ENCODE measurements around the gene LRP4. TPM values are rescaled to one million over a fixed set of nuclear protein-coding genes. Genes with fewer than 3 reads are reported as not detected.
A peak's percentile ranks its signal among the peaks of the same experiment; 100 is the strongest.
"Not testable (repeated sequence)": the region's sequence is repeated elsewhere in the genome, so short reads cannot be mapped to it uniquely, and the experiment has no call there.

The LRP4 gene
- total RNA-seq, 2 donors from 2014 or later, result 9.1 to 10.1 TPM

- intact Hi-C loops (cut with DNase I); DNase-seq (ENCODE audit: low spot score): not testable (repeated sequence)
Observed at GRCh38 chr11:46927928-46928327, 9.6 kb upstream of the LRP4 start.

GRCh38 chr11:46920755-46921154 is 2.4 kb upstream of the LRP4 start:
- DNase-seq (ENCODE audit: low spot score), result peak; percentile 87
- intact Hi-C loops (cut with DNase I), result no loop called here

DNA sequence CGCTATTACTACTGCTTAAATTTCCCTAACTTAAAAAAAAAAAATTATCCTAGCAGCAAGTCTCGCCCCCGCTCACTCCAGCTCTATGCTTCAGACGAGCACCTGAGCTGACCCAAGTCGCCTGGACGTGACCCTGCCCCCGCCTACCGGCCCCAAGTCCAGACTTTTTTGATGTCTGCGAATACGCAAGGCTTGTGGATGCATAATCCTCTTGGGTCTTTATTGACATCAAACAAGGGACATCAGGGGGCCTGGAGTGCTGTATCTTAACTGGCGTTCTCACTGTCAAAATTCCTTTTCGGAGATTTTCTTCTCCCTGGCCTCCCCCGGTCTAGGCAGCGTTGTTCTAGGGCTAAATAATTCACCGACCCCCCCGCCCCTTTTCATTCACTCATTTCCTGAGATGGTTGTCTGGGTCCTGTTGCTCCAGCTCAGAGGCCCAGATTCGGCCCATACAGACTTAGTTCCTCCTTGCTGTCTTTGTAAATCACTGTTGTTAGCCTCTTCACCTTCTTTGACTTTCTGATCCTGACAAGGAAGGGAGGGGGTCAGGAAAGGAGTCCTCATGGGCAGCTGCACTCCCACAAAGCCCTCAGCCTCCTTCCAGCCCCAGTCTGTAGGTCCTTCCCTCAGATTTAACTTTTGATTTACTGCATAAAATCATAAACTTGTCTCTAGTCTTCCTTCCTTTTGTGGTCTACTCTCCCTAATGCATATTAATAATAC is 601 bp upstream of the LRP4 start:
- intact Hi-C loops (cut with DNase I), result no loop called here
- DNase-seq (ENCODE audit: low spot score), result no peak

- intact Hi-C loops (cut with DNase I), result no loop called here
- DNase-seq (ENCODE audit: low spot score), result no peak
Observed at GRCh38 chr11:46917762-46918082, 628 bp downstream of the LRP4 start.

- intact Hi-C loops (cut with DNase I), result no loop called here
- no peak for DNase-seq (ENCODE audit: low spot score)
Observed at GRCh38 chr11:46917109-46917761, 1.1 kb downstream of the LRP4 start.

DNA sequence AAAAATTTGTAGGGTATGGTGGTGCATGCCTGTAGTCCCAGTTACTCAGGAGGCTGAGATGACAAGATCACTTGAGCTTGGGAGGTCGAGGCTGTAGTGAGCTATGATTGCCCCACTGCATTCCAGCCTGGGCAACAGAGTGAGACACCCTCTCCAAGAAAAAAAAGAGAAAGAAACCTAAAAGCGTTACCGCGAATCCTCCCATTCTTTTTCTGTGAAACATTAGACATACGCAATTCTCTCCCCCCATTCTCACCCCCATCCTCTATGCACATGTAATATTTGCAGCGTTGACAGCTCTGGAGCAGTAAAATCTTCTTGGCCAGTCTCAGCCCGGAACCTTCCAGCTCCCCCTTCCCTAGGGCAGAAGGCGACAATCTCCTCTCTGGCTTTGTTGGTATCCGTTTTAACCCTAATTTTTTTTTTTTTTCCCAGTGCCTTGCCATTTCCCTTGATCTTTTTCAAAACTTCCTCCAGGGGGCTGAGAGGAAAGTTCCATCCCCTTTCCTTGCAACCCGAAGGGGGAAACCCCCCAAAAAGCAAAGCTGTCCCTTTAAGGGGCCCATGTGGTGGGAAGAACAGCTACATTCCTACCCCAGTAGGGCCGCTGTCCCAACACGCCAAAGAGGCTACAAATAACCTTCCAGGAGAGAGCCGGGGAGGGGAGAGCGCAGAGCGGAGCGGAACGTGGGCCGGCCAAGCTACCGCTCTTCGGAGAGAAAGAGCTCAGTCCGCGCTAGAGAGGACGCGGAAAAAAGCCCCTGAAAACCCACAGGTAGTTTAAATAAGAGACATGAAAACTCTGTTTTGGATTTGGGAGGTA is 1.9 kb downstream of the LRP4 start:
- intact Hi-C loops (cut with DNase I), result no loop called here
- DNase-seq (ENCODE audit: low spot score), result no peak

GRCh38 chr11:46914910-46915309 is 3.4 kb downstream of the LRP4 start:
- intact Hi-C loops (cut with DNase I), result loop anchor here in 1 of 2 donors (5.0 kb wide), 1 partner anchor 142 kb away; no protein-coding TSS in a partner anchor
- no peak for DNase-seq (ENCODE audit: low spot score)

DNA sequence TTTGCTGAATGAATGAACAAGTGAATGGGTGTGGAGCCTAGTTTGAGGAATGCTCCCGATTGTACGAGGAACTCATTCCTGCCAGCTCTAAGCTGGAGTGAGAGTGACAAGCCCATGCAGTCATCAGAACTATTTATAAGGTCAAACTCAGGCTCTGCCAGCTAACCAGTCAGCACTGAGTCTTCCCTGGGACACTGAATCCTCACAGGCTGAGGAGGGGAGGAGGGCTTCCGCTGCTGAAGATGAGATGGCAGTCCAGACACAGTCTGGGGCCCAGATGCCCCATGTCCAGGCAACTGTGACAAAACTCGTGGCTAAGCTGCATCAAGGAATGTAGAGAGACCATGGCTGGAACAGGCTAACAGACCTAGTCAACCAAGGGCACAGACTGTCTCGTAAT is 4.0 kb downstream of the LRP4 start:
- intact Hi-C loops (cut with DNase I), result loop anchor here in 1 of 2 donors (5.0 kb wide), 1 partner anchor 143 kb away; no protein-coding TSS in a partner anchor
- DNase-seq (ENCODE audit: low spot score), result no peak

DNA sequence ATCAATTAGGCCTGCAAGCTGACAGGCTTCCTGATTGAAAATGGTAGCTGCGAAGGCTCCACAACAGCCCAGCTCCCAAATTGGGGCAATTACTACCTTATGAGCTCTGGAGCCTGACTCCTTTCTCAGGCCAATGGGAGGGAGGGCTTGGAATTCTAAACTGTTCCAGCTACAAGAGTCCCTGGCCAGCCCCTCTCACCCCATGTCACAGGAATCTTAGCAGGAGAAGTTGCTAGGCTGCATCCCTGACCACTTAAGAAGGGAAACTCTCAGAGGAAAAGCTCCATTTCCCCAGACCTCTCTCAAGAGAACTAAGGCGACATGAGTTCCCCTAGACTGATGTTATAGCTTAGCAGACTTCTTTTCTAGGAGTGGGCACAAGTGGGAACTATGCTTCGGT is 4.9 kb downstream of the LRP4 start:
- DNase-seq (ENCODE audit: low spot score), result no peak
- intact Hi-C loops (cut with DNase I), result loop anchor here in 1 of 2 donors (5.0 kb wide), 1 partner anchor 144 kb away; no protein-coding TSS in a partner anchor

DNA sequence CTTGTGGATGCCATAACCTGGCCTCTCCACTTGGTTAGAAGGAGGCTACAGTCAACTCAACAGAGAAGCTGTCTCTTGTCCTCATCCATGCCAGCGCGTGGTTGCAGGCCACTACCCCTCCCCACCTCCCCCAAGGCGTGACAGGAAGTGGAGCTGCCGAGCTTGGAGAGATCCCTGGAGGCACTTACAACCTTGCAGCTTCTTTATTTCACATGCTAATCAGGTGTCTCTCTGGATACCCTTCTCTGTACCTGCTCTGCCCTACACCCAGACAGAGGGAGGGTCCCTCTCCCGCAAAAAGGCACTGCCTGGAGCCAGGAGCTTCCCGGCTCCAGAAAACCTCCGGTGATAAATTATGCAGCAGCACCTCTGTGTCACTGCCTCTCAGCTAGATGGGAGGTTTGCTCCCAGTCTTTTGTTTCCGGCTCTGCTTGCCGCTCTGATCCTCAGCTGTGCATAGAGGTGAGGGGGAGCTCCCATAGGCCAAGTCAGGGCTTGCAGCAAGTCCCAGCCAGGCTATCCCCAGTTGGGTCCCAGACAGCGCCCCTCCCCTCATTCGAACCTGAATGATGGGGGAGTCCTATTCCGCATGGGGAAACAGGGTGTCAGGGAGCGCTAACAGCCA is 5.7 kb downstream of the LRP4 start:
- DNase-seq (ENCODE audit: low spot score), result no peak
- intact Hi-C loops (cut with DNase I), result loop anchor here in 1 of 2 donors (5.0 kb wide), 1 partner anchor 145 kb away; no protein-coding TSS in a partner anchor

- no peak for DNase-seq (ENCODE audit: low spot score)
- intact Hi-C loops (cut with DNase I), result no loop called here
Observed at GRCh38 chr11:46907606-46908005, 10.7 kb downstream of the LRP4 start.

DNA sequence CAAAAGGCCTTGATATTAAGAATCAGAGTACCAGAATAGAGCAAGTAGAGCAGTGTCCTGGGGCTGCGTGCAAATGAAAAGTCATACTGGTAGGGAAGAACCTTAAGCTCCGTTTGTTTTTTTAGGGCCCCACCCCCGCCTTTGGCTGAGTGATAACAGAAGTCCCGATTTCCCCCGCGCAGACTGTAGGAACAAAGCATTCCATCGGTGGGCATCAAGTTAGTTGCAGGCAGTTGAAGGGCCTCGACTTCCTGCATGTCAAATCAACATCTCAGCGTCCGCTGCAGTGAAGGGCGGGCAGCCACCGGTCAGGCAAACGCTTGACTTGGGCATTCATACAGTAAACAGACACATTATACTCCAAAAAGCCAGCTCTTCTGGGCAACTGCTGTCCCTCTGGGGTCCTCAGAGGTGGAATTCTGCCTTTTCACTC is 11.7 kb downstream of the LRP4 start:
- DNase-seq (ENCODE audit: low spot score), result peak; percentile 76
- intact Hi-C loops (cut with DNase I), result no loop called here

GRCh38 chr11:46905806-46906205 is 12.5 kb downstream of the LRP4 start:
- no peak for DNase-seq (ENCODE audit: low spot score)
- intact Hi-C loops (cut with DNase I), result no loop called here

- DNase-seq (ENCODE audit: low spot score), result peak; percentile 72
- intact Hi-C loops (cut with DNase I), result no loop called here
Observed at GRCh38 chr11:46903846-46904245, 14.5 kb downstream of the LRP4 start.

DNA sequence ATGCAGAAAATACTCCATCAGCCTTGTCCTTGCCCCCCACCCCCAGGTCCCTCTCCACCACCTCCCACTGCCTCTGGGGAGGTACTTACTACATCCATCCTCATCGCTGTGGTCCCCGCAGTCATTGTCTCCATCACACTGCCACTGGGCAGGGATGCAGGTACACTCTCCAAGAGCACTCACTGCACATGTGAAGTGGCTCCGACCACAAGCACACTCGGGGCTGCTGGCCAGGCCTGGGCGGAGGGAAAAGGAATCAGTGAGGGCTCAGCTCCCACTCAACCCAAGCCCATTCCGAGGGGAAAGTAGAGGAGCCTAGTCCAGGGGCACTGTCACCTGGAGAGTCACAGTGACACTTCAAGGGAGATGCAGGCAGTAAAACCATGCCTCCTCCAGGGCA is 15.7 kb downstream of the LRP4 start:
- intact Hi-C loops (cut with DNase I), result no loop called here
- DNase-seq (ENCODE audit: low spot score), result peak; percentile 25

GRCh38 chr11:46901156-46901555 is 17.2 kb downstream of the LRP4 start:
- DNase-seq (ENCODE audit: low spot score), result no peak
- intact Hi-C loops (cut with DNase I), result no loop called here

DNA sequence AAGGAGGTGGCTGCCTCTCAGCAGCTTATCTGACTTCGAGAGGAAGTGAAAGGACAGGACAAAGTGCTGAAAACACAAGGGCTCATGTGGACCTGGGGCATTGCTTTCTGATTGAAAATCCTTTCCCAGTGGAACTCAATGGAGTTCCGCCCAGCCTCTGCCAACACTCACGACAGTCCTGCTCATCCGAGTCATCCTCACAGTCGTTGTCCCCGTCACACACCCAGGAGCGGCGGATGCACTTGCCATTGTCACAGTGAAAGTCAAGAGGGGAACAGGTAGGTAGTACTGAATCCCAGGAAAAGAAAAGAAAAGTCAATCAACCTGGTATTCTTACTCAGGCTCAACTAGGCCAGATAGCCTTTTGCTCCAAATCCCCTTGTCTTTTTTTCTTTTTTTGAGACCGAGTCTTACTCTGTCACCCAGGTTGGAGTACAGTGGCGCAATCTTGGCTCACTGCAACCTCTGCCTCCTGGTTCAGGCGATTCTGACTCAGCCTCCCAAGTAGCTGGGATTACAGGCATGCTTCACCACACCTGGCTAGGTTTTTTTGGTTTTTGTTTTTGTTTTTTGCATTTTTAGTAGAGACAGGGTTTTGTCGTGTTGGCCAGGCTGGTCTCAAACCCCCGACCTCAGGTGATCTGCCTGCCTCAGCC is 18.1 kb downstream of the LRP4 start:
- DNase-seq (ENCODE audit: low spot score), result peak; percentile 9
- intact Hi-C loops (cut with DNase I), result no loop called here

GRCh38 chr11:46899501-46900025 is 18.8 kb downstream of the LRP4 start:
- intact Hi-C loops (cut with DNase I), result no loop called here
- DNase-seq (ENCODE audit: low spot score), result peak; percentile 66

All from posterior vena cava (tissue), 2 donors.